Central memory CD4-positive, alpha-beta T cell (primary cell): ENCODE measurements around the gene PTPRD.

Experiments used
- DNase-seq: peaks from one replicate; pipeline ENCODE4 v3.0.0; 2022
- total RNA-seq, 3 experiments: gene quantifications; one replicate each; lab custom pipeline; 2026; lab: John Stamatoyannopoulos, UW

Gene PTPRD
- total RNA-seq: 0 to 0.19 (median 0) reads per million in 3 experiments

- DNase-seq: no peak
Observed at GRCh38 chr9:10612641-10613398, at the start of gene PTPRD. TSS of gene PTPRD (minus strand) at chr9:10613002.

- no peak for DNase-seq
Observed at GRCh38 chr9:10661994-10662393, 49.2 kb upstream of the PTPRD start.

GRCh38 chr9:10661376-10661775, 48.6 kb upstream of the PTPRD start:
- no peak for DNase-seq

- DNase-seq: no peak
Observed at GRCh38 chr9:10651012-10651411, 38.2 kb upstream of the PTPRD start.

GRCh38 chr9:10649076-10649475, 36.3 kb upstream of the PTPRD start:
- no peak for DNase-seq

- DNase-seq: no peak
Observed at GRCh38 chr9:10633785-10634184, 21.0 kb upstream of the PTPRD start.

GRCh38 chr9:10614196-10614800, 1.5 kb upstream of the PTPRD start:
- no peak for DNase-seq

- no peak for DNase-seq
Observed at GRCh38 chr9:10613419-10613818, 617 bp upstream of the PTPRD start.

GRCh38 chr9:10605388-10605787, 7.4 kb downstream of the PTPRD start:
- DNase-seq: no peak

GRCh38 chr9:10604927-10605326, 7.9 kb downstream of the PTPRD start:
- DNase-seq: no peak

- no peak for DNase-seq
Observed at GRCh38 chr9:10597801-10598200, 15.0 kb downstream of the PTPRD start.

- no peak for DNase-seq
Observed at GRCh38 chr9:10594482-10594881, 18.3 kb downstream of the PTPRD start.

GRCh38 chr9:10586407-10586806, 26.4 kb downstream of the PTPRD start:
- no peak for DNase-seq

GRCh38 chr9:10571699-10572098, 41.1 kb downstream of the PTPRD start:
- DNase-seq: no peak

- DNase-seq: no peak
Observed at GRCh38 chr9:10566848-10567247, 46.0 kb downstream of the PTPRD start.

- DNase-seq: no peak
Observed at GRCh38 chr9:10562581-10563343, 50.0 kb downstream of the PTPRD start.

- DNase-seq: no peak
Observed at GRCh38 chr9:10548348-10548747, 64.5 kb downstream of the PTPRD start.

GRCh38 chr9:10538073-10538472, 74.7 kb downstream of the PTPRD start:
- no peak for DNase-seq

GRCh38 chr9:10534850-10535249, 78.0 kb downstream of the PTPRD start:
- DNase-seq: no peak

- no peak for DNase-seq
Observed at GRCh38 chr9:10525972-10526371, 86.8 kb downstream of the PTPRD start.

GRCh38 chr9:10523164-10523563, 89.6 kb downstream of the PTPRD start:
- DNase-seq: no peak

GRCh38 chr9:10512144-10512543, 100.7 kb downstream of the PTPRD start:
- no peak for DNase-seq

GRCh38 chr9:10488937-10489336, 123.9 kb downstream of the PTPRD start:
- DNase-seq: no peak

GRCh38 chr9:10479172-10479571, 133.6 kb downstream of the PTPRD start:
- DNase-seq: no peak
